Dermis blood vessel endothelial cell (primary cell): ENCODE data around the gene WWOX. TPM values are rescaled to one million over a fixed set of nuclear protein-coding genes. Genes with fewer than 3 reads are reported as not detected.

Source experiments
- DNase-seq: peaks from one replicate; pipeline ENCODE4 v3.0.0; 2010
- total RNA-seq: library from RNA; depleted of rRNA; stranded (reverse); fragments of >200 nt; gene quantifications from 2 replicates; pipeline ENCODE4 v1.2.3, GENCODE V29; 2014

Gene WWOX
- total RNA-seq, 1 donor from 2014 or later: 14.5 TPM

DNA sequence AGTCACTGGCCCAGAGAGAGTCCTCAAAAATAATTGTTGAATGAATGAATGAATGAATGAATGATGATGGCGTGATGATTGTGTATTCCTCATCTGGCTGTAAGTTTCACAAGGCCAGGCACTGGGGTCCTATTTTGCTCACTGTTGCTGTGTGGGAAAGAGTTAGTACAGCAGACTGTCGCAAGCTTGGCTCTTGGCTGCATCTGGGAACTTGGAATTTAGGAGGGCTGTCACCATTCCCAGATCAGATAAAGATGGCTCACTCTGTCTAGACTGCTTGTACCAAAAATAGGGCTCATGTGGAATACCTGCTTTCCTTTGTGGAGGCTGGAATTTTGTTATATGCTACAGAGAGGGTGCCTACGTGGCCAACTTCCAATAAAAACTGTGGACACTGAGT, 530.6 kb downstream of the WWOX start:
- no peak for DNase-seq

DNA sequence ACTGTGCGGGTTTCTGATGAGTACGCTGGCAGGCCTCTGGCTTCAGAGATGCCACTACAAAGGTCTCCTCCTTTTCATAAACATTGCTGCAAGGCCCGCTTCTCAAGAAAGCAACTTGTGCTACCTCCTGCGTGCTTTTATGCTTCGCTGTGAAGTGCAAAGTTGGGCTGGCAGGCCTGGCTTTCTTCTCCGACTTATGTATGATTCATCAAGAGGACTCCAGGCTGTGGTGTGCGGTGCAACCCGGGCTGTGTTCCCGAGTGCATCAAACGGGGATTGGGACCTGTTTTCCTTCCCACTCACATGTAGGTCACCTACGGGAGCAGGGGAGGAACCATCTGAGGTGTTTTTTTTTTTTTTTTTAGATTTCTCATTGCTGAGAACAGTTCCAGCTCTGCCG, 534.1 kb downstream of the WWOX start:
- DNase-seq: no peak

GRCh38 chr16:78635807-78636206, 536.4 kb downstream of the WWOX start:
- no peak for DNase-seq

GRCh38 chr16:78638371-78638770, 538.9 kb downstream of the WWOX start:
- no peak for DNase-seq

- DNase-seq: no peak
These were observed 540.3 kb downstream of the WWOX start for GRCh38 chr16:78639775-78640174.

DNA sequence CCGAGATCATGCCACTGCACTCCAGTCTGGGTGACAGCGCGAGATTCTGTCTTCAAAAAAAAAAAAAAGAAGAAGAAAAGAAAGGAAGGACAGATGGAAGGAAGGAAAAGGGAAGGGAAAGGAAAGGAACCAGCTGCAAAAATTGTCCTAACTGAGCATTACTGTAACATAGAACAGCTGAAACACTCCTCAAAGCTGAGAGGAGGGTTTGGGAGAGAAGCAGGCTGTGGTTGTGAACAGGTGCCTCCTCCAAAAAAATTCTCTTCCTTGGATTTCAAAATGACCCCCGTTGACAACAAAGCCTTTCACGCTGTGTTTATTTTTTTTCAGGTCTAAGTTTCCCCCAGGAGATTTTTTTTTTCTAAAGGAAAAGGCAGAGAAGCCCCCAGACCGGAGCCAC, 541.4 kb downstream of the WWOX start:
- DNase-seq: no peak

DNA sequence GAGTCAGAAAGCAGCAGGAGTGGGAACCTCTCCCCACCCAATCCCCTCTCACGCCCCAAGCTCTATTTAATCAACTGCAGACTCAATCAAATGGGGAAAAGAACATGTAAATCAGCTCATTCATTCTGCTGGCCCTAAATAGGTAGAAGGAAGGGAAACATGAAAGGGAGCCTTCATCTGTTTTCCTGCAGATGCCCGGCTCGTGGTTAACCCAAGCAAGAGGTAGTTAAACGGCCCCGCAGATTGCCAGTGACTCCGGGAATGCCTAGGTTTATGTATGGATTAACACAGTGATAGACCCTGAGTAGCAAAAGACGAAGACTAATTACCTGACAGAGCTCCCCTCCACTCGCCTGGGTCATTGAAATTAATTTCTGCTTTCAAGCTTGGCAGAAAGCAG, 542.0 kb downstream of the WWOX start:
- no peak for DNase-seq

DNA sequence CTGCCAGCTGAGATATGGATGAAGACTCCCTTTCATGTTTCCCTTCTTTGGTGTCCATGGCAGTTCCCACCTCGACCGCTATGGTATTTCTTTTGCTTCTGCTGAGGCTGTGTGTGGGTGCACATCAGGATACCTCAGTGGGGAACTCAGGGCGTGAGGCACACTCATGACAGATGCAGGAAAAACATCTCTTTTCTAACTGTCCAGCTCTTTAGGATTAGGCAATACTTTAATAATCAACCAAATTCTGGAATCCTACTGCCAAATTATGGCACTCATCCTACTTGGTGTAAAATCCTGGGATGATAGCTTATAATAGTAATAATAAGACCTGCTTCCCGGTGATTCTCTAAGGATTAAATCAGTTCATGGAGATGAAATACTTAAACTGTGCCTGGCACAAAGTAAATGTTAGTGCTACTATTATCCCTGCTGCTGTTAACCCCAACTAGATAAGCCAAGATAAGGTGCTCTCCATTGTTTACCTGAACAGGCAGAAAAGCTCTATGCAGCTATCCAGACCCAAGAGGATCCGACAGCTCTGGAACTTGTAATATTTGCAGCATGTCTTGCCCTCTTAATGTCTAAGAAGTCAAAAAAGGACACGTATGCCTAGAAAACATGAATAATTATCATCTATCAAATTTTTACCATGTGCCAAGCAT, 543.3 kb downstream of the WWOX start:
- DNase-seq: no peak

DNA sequence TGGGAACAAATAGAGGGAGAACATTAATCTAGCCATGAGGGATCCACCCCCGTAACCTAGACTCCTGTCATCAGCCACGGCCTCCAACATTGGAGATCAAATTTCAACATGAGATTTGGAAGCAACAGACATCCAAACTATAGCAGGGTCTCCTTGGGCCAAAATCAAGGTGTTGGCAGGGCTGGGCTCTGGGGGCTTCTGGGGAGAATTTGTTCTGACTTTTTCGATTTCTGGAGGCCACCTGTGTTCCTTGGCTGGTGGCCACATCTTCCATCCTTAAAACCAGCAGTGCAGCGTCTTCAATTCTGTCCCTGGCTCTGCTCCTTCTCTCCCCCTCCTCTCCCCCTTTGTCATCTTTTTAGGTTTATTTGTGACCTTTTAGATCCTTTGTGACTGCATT, 546.2 kb downstream of the WWOX start:
- no peak for DNase-seq

DNA sequence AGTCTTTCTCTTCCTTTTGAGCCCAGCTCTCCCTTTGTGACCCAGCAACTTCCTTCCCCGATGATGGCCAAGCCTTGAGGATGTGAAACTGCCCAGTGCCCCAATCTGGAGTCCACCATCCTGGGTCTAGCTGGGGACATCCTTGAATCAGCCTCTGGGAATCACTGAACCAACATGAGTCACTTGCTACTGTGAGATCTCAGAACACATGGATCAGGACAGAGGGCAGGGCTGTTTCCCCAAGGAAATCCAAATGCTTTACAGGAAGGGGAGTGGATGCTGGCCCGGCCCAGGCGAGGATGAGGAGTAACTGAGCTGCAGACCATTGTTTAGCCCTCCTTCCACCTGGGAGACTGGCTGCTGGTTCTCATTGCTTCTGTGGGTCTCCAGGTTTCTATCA, 547.6 kb downstream of the WWOX start:
- no peak for DNase-seq

- DNase-seq: no peak
These were observed 548.0 kb downstream of the WWOX start for GRCh38 chr16:78647491-78647890.

DNA sequence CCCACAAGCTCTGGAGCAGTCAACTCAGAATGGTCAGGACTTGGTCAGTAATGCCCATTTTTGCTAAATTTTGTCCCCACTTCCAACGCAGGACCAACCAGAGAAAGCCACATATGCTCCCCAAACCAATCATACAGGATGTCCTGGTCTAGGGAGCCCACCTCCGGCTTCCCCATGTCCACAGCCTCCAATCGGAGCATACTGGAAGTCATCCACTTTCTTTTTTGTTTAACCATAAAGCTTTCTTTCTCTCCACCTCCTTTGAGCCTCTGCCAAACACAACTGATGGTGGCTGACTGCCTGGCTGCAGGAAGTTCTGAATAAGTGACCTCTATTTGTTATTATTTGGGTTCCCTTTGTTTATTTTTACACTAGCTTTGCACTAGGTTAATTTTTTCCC, 549.1 kb downstream of the WWOX start:
- no peak for DNase-seq

- DNase-seq: no peak
These were observed 551.1 kb downstream of the WWOX start for GRCh38 chr16:78650339-78651074.

GRCh38 chr16:78654929-78655328, 555.5 kb downstream of the WWOX start:
- DNase-seq: no peak

- no peak for DNase-seq
These were observed 556.1 kb downstream of the WWOX start for GRCh38 chr16:78655331-78656113.

GRCh38 chr16:78656887-78657286, 557.4 kb downstream of the WWOX start:
- DNase-seq: no peak

DNA sequence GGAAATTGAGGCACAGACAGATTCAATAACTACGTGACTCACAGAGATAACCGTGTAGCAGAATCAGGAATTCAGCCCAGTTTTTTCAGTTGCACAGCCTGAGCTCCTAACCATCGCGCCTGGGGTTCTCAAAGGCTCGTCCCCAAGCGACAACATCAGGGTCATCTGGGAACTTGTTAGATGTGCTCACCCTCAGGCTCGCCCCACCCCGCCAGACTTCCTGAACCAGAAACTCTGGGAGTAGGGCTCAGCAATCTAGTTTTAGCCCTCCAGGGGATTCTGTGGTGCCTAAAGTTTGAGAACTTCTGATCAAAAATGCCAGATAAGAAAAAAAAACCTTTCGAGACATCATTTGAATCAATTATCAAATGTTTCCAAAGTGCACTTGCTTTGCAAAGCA, 559.8 kb downstream of the WWOX start:
- DNase-seq: no peak

DNA sequence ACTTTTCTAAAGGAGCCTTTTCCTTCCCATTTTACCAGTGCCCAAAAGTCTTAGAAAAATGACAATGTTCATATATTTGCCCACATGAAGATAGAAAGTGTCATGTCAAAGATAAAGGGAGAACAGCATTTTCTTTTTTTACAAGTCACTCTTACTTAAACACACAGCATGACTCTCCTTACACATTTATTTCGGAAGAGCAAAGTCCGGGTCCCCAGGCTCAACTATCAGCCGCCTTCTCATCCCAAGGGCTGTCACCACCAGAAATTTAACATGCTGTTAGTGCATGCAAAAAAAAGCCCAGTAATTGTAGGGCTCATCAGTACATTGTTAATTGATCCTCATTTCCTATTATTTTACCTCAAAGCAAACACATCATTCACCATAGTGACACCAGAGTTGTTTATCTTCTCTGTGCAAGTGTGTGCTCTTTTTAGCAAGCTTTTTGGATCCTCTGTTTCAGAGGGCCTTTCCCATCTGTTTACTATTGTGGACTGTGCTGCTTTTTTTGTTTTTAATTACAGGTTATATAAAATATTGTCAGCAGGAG, 560.3 kb downstream of the WWOX start:
- DNase-seq: no peak

DNA sequence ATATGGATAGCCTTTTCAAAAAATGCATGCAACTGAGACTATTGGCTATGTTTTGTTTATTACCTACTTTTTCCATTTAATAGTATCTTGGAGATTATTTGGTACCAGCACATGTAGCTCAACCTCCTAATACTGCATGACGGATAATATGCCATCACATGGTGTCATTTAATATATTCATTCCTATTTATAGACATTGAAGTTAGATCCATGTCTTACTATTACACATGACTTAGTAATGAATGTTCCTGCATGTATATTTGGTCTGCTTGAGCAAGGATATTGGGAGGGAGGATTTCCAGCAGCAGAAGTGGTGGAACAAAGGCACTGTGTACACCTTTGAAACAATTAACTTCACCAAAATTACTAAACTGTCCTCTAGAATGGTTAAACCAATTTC, 561.3 kb downstream of the WWOX start:
- DNase-seq: no peak

DNA sequence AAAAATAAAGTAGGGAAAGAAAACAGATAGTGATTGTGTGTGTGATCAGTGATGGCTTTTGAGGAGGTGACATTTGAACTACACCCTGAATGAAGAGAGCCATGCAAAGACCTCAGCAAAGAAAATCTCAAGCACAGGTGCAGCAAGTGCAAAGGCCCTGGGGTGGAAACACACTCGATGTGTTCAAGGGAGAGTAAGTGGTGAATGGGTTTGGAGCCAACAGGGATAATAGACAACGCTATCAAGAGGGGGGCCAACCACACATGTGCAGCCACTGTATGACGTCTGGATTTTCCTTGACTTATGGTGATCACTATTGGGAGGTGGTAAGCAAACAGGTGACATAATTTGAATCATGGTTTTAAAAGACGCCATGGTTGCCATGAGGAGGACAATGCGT, 564.2 kb downstream of the WWOX start:
- DNase-seq: no peak

DNA sequence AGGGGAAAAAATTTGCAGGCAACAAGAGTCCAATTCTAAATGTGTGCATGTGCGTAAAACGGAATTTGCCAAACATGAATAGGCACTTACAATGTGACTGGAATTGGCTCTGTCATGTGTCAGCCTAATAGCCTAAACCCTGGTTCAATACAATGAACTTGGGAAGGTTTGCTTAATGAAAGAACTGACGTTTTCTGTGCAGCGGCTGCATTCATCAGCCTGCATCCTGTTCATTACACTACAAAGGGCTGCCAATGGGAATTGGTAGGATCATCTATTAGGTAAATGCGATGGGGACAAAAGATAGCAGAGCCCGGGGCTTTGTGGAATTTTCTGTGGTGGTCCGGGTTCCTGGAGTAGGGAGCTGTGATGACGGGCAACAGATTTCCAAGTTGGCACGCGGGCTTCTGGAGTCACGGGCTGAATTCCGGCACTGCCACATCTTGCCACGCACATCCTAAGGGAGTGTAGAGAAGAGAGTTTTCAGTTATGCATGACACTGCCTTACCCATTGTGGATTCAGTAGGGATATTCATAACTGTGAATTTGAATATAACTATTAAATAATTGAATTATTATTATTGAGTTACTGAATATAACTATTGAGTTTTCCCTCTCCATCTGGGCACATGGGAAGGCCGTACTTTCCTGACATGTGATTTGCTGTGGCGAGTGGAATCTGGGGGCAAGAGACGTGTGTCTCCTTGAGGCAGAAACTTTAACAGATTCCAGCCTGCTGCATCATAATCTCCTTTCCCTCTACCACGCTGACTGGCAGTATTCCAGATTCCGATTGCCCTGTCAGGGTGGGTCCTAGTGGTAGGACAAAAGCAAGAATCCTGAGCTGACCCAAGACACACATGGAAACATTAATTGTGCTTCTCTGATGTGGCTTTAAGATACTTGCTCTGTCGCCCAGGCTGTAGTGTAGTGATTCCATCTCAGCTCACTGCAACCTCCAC, 565.6 kb downstream of the WWOX start:
- no peak for DNase-seq

- no peak for DNase-seq
These were observed 566.9 kb downstream of the WWOX start for GRCh38 chr16:78666318-78666717.
